ENCODE data around the gene PRADC1. TPM values are rescaled to one million over a fixed set of nuclear protein-coding genes. Genes with fewer than 3 reads are reported as not detected.

PRADC1 gene
- total RNA-seq, 1 experiment from 2014 or later, result 12.9 TPM

DNA sequence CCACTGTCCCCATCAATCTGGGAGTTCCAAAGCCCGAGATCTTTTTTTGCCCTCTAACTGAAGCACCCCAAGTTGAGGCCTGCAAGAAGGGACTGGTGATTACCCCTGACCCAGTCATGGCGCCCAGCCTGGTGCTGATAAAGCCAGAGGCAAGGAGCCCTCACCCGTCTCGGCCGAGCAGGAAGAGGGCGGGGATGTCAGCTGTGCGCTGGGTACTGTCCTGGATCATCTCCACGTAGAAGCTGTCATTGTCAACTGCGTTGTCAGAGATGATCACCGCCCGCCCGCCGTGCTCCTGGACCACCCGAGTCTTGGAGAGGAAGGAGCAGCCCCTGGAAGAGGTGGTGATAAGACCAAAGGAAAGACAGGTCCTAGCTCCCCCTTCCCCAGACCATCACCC is 4.4 kb downstream of the PRADC1 start (continued):
- TF ChIP-seq ZNF281 (CRISPR knock-in tag; IDR thresholded peaks at IDR 0.05) (no peak), FOXP1 (CRISPR knock-in tag; IDR thresholded peaks at IDR 0.05; ENCODE audit: borderline replicate concordance) (no peak), ATF3 (CRISPR knock-in tag; conservative IDR thresholded peaks at IDR 0.05) (no peak), USF2 (CRISPR knock-in tag; IDR thresholded peaks at IDR 0.05) (no peak), KAT7 (CRISPR knock-in tag; IDR thresholded peaks at IDR 0.05; ENCODE audit: borderline replicate concordance) (no peak)

GRCh38 chr2:73227086-73227485 is 6.0 kb downstream of the PRADC1 start:
- POLR2A ChIA-PET, result no interaction called here
- no peak overlapping the region for H3K27ac Mint-ChIP-seq

More at GRCh38 chr2:73227086-73227485, 6.0 kb downstream of the PRADC1 start:
- TF ChIP-seq FOXP4 (CRISPR knock-in tag; IDR thresholded peaks at IDR 0.05), result no peak
- no peak for TF ChIP-seq CREB1 (CRISPR knock-in tag; IDR thresholded peaks at IDR 0.05)
- TF ChIP-seq GTF2I (CRISPR knock-in tag; conservative IDR thresholded peaks at IDR 0.05), result no peak
- no peak for TF ChIP-seq ZNF281 (CRISPR knock-in tag; IDR thresholded peaks at IDR 0.05)
- TF ChIP-seq, protein P1, sequence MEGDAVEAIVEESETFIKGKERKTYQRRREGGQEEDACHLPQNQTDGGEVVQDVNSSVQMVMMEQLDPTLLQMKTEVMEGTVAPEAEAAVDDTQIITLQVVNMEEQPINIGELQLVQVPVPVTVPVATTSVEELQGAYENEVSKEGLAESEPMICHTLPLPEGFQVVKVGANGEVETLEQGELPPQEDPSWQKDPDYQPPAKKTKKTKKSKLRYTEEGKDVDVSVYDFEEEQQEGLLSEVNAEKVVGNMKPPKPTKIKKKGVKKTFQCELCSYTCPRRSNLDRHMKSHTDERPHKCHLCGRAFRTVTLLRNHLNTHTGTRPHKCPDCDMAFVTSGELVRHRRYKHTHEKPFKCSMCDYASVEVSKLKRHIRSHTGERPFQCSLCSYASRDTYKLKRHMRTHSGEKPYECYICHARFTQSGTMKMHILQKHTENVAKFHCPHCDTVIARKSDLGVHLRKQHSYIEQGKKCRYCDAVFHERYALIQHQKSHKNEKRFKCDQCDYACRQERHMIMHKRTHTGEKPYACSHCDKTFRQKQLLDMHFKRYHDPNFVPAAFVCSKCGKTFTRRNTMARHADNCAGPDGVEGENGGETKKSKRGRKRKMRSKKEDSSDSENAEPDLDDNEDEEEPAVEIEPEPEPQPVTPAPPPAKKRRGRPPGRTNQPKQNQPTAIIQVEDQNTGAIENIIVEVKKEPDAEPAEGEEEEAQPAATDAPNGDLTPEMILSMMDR (IDR thresholded peaks at IDR 0.05), result no peak
- TF ChIP-seq RELA (CRISPR knock-in tag; IDR thresholded peaks at IDR 0.05; ENCODE audit: borderline replicate concordance), result no peak
- TF ChIP-seq, protein P2, sequence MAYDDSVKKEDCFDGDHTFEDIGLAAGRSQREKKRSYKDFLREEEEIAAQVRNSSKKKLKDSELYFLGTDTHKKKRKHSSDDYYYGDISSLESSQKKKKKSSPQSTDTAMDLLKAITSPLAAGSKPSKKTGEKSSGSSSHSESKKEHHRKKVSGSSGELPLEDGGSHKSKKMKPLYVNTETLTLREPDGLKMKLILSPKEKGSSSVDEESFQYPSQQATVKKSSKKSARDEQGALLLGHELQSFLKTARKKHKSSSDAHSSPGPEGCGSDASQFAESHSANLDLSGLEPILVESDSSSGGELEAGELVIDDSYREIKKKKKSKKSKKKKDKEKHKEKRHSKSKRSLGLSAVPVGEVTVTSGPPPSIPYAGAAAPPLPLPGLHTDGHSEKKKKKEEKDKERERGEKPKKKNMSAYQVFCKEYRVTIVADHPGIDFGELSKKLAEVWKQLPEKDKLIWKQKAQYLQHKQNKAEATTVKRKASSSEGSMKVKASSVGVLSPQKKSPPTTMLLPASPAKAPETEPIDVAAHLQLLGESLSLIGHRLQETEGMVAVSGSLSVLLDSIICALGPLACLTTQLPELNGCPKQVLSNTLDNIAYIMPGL (CRISPR knock-in tag; IDR thresholded peaks at IDR 0.05), result no peak
- CTCF ChIA-PET, result no interaction called here
- H3K27me3 Mint-ChIP-seq (ENCODE audit: low read depth), result no peaks in the 10 kb centered on the region
- H3K9me3 Mint-ChIP-seq, result no peaks in the 10 kb centered on the region
- ATAC-seq (no peak), DNase-seq (ENCODE audit: low spot score) (no peak)
- H3K4me3 Mint-ChIP-seq, result no peak overlapping the region
- H3K4me1 Mint-ChIP-seq, result no peaks in the 10 kb centered on the region
- H3K36me3 Mint-ChIP-seq, result peaks cover 9% of the 10 kb centered on the region

All from WTC11 (cell line).